ENCODE data around the gene COL2A1. TPM values are rescaled to one million over a fixed set of nuclear protein-coding genes. Genes with fewer than 3 reads are reported as not detected.

COL2A1 gene
- total RNA-seq, 2 experiments from 2014 or later, result 0.34 TPM; not detected in 1

- Mint-ChIP-seq H3K36me3 (ENCODE audit: low read depth) (no peaks in the 10 kb centered on the region), H3K4me1 (ENCODE audit: low read depth) (no peaks in the 10 kb centered on the region), H3K27me3 (no peaks in the 10 kb centered on the region), H3K9me3 (no peaks in the 10 kb centered on the region), H3K27ac (no peak overlapping the region), H3K4me3 (no peak overlapping the region)
- no peak for ATAC-seq
- ChIA-PET CTCF (no interaction called here), POLR2A (no interaction called here)
- TF ChIP-seq CTCF (IDR thresholded peaks at IDR 0.05), result no peak
- no peak for DNase-seq
- intact Hi-C loops (cut with micrococcal nuclease), result no loop called here
These were observed 27.1 kb upstream of the COL2A1 start for GRCh38 chr12:48031135-48031960.

- intact Hi-C loops (cut with micrococcal nuclease), result no loop called here
- no peak for ATAC-seq
- no peaks in the 10 kb centered on the region for H3K36me3 Mint-ChIP-seq (ENCODE audit: low read depth)
- no peak overlapping the region for H3K27ac Mint-ChIP-seq
- CTCF ChIA-PET, result no interaction called here
- H3K4me1 Mint-ChIP-seq (ENCODE audit: low read depth), result no peaks in the 10 kb centered on the region
- H3K4me3 Mint-ChIP-seq, result no peak overlapping the region
- no peaks in the 10 kb centered on the region for H3K9me3 Mint-ChIP-seq
- DNase-seq, result no peak
- POLR2A ChIA-PET, result interaction anchor here (1.1 kb wide), 1 partner anchor 127 kb away, joined by 3 read pairs; the partner anchor contains the start of gene ASB8
- no peaks in the 10 kb centered on the region for H3K27me3 Mint-ChIP-seq
- no peak for TF ChIP-seq CTCF (IDR thresholded peaks at IDR 0.05)
These were observed 25.9 kb upstream of the COL2A1 start for GRCh38 chr12:48030173-48030650.

GRCh38 chr12:48029491-48030172, 25.4 kb upstream of the COL2A1 start:
- intact Hi-C loops (cut with micrococcal nuclease), result no loop called here

GRCh38 chr12:48028541-48029431, 24.5 kb upstream of the COL2A1 start:
- Mint-ChIP-seq H3K9me3 (no peaks in the 10 kb centered on the region), H3K27me3 (no peaks in the 10 kb centered on the region), H3K36me3 (ENCODE audit: low read depth) (no peaks in the 10 kb centered on the region), H3K27ac (no peak overlapping the region), H3K4me3 (no peak overlapping the region), H3K4me1 (ENCODE audit: low read depth) (no peaks in the 10 kb centered on the region)
- ChIA-PET CTCF (no interaction called here), POLR2A (interaction anchor here (1.1 kb wide), 1 partner anchor 128 kb away, joined by 3 read pairs; the partner anchor contains the start of gene ASB8)
- DNase-seq (no peak), ATAC-seq (no peak)
- no peak for TF ChIP-seq CTCF (IDR thresholded peaks at IDR 0.05)
- intact Hi-C loops (cut with micrococcal nuclease), result no loop called here

More at GRCh38 chr12:48029491-48030172, 25.4 kb upstream of the COL2A1 start:
- Mint-ChIP-seq H3K9me3 (no peaks in the 10 kb centered on the region), H3K27ac (no peak overlapping the region), H3K27me3 (no peaks in the 10 kb centered on the region), H3K4me3 (no peak overlapping the region), H3K36me3 (ENCODE audit: low read depth) (no peaks in the 10 kb centered on the region), H3K4me1 (ENCODE audit: low read depth) (no peaks in the 10 kb centered on the region)
- ATAC-seq (no peak), DNase-seq (no peak)
- no peak for TF ChIP-seq CTCF (IDR thresholded peaks at IDR 0.05)
- ChIA-PET CTCF (no interaction called here), POLR2A (interaction anchor here (1.1 kb wide), 1 partner anchor 128 kb away, joined by 3 read pairs; the partner anchor contains the start of gene ASB8)
